ENCODE data around the gene KCNH5.

Gene KCNH5

DNA sequence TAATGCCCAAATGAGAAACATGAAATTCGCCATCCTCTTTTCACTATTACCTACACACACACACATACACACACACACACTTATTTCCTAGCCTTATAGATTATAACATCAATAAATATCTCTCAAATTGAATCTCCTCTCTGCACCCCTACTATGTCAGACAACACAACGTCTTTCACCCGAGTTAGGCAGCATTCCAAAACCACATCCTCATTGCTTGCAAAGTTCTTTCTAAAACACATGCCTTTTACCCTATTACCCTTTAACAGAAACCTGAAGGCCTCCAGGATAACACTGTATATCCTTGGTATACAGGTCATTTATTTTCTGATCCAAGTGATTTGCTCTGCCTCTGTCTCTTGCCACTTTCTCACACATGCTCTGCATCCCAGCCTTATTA lies 56.3 kb downstream of the KCNH5 start:
- H3K9me3 ChIP-seq (ENCODE audit: low read length): no peaks in the 10 kb centered on the region

DNA sequence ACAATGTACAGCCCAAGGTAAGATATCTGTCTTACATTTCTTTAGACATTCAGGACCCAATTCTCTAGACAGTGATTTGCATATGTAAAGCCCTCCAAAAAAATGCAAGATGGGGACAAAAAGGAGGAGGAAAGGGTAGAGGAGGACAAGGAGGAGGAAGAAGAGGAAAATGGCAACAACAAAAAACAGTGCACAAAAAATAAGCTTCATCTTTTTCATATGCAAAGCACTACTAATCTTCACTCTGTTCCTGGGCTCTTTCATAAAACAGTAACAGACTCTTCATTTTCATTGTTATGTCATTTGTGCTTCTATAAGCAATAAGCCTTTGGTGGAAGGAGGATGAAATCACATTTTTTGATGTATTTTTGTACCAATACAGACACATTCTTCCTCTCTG lies 61.4 kb downstream of the KCNH5 start:
- Histone ChIP-seq H3K9ac (ENCODE audit: low read length) (no peak overlapping the region), H3K27ac (ENCODE audit: low read depth, low read length) (no peak overlapping the region), H3K27me3 (ENCODE audit: control insufficient read depth in 1 of 2, insufficient read depth in 2 of 2, low read length in 2 of 2) (no peaks in the 10 kb centered on the region), H3K4me1 (ENCODE audit: insufficient read depth, low read length) (no peaks in the 10 kb centered on the region), H3K9me3 (ENCODE audit: low read length) (no peaks in the 10 kb centered on the region), H3K4me3 (ENCODE audit: low read depth in 1 of 2, low read length in 2 of 2) (no peak overlapping the region), H3K36me3 (ENCODE audit: insufficient read depth, low read length) (no peaks in the 10 kb centered on the region)

More for the DNA sequence above, 56.3 kb downstream of the KCNH5 start:
- H3K36me3 ChIP-seq (ENCODE audit: insufficient read depth, low read length): no peaks in the 10 kb centered on the region
- H3K27me3 ChIP-seq (ENCODE audit: control insufficient read depth in 1 of 2, insufficient read depth in 2 of 2, low read length in 2 of 2): no peaks in the 10 kb centered on the region
- no peak overlapping the region for H3K9ac ChIP-seq (ENCODE audit: low read length)
- H3K4me3 ChIP-seq (ENCODE audit: low read depth in 1 of 2, low read length in 2 of 2): no peak overlapping the region
- H3K27ac ChIP-seq (ENCODE audit: low read depth, low read length): no peak overlapping the region
- no peaks in the 10 kb centered on the region for H3K4me1 ChIP-seq (ENCODE audit: insufficient read depth, low read length)

DNA sequence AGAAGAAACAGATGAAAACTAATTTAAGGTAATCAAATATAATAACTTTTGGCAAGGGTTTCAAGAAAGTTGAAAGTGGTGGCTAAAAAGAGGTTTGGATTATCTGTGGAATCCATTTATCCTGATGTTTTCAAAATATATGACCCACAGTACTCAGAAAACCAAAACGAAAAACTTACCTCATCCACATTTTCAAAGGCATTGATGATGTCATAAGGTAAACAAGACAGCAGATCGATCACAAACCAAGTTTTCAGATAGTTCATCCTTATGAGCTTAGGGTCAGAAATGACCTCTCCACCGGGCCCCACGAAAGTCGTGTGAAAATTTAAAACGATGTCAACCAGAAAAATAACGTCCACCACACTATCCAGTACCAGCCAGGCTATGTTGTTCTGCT lies 64.6 kb downstream of the KCNH5 start:
- Histone ChIP-seq H3K9ac (ENCODE audit: low read length) (no peak overlapping the region), H3K27ac (ENCODE audit: low read depth, low read length) (no peak overlapping the region), H3K36me3 (ENCODE audit: insufficient read depth, low read length) (no peaks in the 10 kb centered on the region), H3K27me3 (ENCODE audit: control insufficient read depth in 1 of 2, insufficient read depth in 2 of 2, low read length in 2 of 2) (no peaks in the 10 kb centered on the region), H3K4me3 (ENCODE audit: low read depth in 1 of 2, low read length in 2 of 2) (no peak overlapping the region), H3K4me1 (ENCODE audit: insufficient read depth, low read length) (no peaks in the 10 kb centered on the region), H3K9me3 (ENCODE audit: low read length) (no peaks in the 10 kb centered on the region)

DNA sequence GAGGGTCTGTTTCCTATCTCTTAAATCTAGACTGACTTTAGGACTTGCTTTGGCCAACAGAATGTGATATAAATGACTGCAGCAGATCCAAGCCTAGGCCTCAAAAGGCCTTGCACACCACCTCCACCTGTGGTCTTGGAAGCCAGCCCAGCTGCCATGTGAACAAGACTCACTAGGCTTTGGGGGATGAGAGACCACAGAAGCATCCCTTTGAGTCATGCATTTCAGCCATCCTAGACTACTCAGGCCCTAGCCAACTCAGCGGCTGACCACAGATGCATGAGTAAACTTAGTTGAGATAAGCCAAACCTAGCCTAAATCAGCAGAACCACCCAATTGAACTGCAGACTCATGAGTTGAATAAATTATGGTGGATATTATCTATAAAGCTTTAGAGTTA lies 87.7 kb downstream of the KCNH5 start:
- Histone ChIP-seq H3K4me1 (ENCODE audit: insufficient read depth, low read length) (no peaks in the 10 kb centered on the region), H3K27ac (ENCODE audit: low read depth, low read length) (no peak overlapping the region), H3K27me3 (ENCODE audit: control insufficient read depth in 1 of 2, insufficient read depth in 2 of 2, low read length in 2 of 2) (no peaks in the 10 kb centered on the region), H3K4me3 (ENCODE audit: low read depth in 1 of 2, low read length in 2 of 2) (no peak overlapping the region), H3K9ac (ENCODE audit: low read length) (no peak overlapping the region), H3K9me3 (ENCODE audit: low read length) (no peaks in the 10 kb centered on the region), H3K36me3 (ENCODE audit: insufficient read depth, low read length) (no peaks in the 10 kb centered on the region)

DNA sequence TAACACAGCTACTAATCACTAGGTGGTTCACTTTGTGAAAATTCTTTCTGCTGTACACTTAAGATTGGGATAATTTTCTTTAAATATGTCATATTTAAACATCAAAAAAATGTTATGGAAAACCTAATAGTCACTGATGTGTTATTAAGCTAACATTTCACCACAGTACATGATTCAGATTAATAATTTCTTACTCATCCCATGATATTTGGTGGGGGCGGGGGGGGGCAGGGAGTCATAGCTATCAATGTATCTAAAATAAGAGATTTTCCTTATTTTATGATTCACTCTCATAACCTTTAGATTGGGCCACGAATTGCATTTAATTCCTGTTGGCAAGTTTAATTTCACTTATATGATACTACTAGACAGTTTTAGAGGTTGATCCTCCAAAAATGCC lies 88.8 kb downstream of the KCNH5 start:
- H3K4me3 ChIP-seq (ENCODE audit: low read depth in 1 of 2, low read length in 2 of 2): no peak overlapping the region
- H3K36me3 ChIP-seq (ENCODE audit: insufficient read depth, low read length): no peaks in the 10 kb centered on the region
- no peak overlapping the region for H3K9ac ChIP-seq (ENCODE audit: low read length)
- no peaks in the 10 kb centered on the region for H3K4me1 ChIP-seq (ENCODE audit: insufficient read depth, low read length)
- H3K27me3 ChIP-seq (ENCODE audit: control insufficient read depth in 1 of 2, insufficient read depth in 2 of 2, low read length in 2 of 2): no peaks in the 10 kb centered on the region
- H3K9me3 ChIP-seq (ENCODE audit: low read length): no peaks in the 10 kb centered on the region
- H3K27ac ChIP-seq (ENCODE audit: low read depth, low read length): no peak overlapping the region

DNA sequence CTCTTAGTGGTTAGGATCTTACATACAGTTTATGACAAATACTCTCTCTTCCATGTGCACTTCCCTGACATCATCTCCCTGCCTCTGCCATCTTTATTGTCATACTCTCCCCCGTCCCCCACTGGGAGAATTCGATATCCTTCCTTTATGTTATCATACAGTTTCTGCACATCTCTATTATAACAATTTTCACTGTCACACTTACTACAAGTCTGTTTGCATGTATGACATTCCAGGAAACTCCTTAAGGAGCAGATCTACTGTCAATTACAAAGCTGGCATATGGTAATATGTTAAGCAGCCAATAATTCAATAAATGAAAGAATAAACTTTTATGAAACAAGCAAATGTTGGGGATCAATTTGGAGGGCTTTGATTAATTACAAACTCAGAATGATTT lies 91.1 kb downstream of the KCNH5 start:
- Histone ChIP-seq H3K27me3 (ENCODE audit: control insufficient read depth in 1 of 2, insufficient read depth in 2 of 2, low read length in 2 of 2) (no peaks in the 10 kb centered on the region), H3K4me1 (ENCODE audit: insufficient read depth, low read length) (no peaks in the 10 kb centered on the region), H3K27ac (ENCODE audit: low read depth, low read length) (no peak overlapping the region), H3K4me3 (ENCODE audit: low read depth in 1 of 2, low read length in 2 of 2) (no peak overlapping the region), H3K9me3 (ENCODE audit: low read length) (no peaks in the 10 kb centered on the region), H3K9ac (ENCODE audit: low read length) (no peak overlapping the region), H3K36me3 (ENCODE audit: insufficient read depth, low read length) (no peaks in the 10 kb centered on the region)

DNA sequence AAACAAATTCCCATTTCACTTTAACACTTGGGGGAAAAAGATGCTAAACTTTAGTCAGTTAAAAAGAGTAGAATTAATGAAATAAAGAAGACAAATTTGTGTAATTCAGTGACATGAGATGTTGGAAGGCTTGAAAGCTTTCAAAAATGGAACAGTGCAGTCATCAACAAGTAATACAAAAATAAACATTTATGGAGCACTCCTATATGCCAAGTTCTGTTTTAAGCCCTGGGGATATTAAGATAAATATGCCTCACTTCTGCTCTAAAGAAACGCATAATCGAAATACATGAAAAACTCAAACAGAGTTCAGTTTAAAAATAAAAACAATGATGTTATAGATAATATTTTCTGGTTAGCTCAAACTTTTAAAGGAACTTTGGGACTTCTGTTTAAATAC lies 93.0 kb downstream of the KCNH5 start:
- Histone ChIP-seq H3K27me3 (ENCODE audit: control insufficient read depth in 1 of 2, insufficient read depth in 2 of 2, low read length in 2 of 2) (no peaks in the 10 kb centered on the region), H3K9ac (ENCODE audit: low read length) (no peak overlapping the region), H3K36me3 (ENCODE audit: insufficient read depth, low read length) (no peaks in the 10 kb centered on the region), H3K9me3 (ENCODE audit: low read length) (no peaks in the 10 kb centered on the region), H3K27ac (ENCODE audit: low read depth, low read length) (no peak overlapping the region), H3K4me3 (ENCODE audit: low read depth in 1 of 2, low read length in 2 of 2) (no peak overlapping the region), H3K4me1 (ENCODE audit: insufficient read depth, low read length) (no peaks in the 10 kb centered on the region)

DNA sequence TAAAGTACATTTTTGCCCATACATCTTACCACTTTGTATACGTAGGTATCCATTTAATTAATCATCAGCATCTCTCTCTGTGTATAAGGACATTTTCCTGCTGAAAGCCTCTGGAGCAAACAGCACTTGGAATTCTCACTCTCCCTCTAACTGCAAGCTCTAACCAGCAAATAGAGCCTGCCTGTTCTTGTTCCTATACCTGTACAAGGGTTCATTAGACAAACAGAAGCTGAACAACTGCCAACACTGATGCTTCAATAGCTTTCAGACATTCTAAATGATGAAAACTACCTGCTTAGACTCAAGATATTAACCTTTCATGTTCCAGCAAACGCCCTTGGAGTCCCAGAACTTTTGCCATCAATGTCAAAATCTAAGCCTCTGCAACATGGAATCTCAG lies 98.0 kb downstream of the KCNH5 start:
- H3K4me1 ChIP-seq (ENCODE audit: insufficient read depth, low read length): no peaks in the 10 kb centered on the region

DNA sequence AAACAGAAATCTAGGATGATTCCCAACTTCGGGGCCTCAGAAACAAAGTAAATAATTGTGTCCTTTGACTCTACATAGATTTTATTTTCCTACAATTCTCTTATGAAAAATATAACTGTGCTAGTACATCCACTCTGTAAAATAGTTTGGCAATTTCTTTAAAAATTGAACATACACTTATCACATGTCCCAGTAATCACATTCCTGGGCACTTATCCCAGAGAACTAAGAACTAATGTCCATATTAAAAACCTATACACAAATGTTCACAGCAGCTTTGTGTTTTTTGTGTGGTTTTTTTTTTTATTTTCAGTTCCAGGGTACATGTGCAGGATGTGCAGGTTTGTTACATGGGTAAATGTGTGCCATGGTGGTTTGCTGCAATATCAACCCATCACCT lies 99.0 kb downstream of the KCNH5 start:
- Histone ChIP-seq H3K4me1 (ENCODE audit: insufficient read depth, low read length) (no peaks in the 10 kb centered on the region), H3K27ac (ENCODE audit: low read depth, low read length) (no peak overlapping the region), H3K27me3 (ENCODE audit: control insufficient read depth in 1 of 2, insufficient read depth in 2 of 2, low read length in 2 of 2) (no peaks in the 10 kb centered on the region), H3K36me3 (ENCODE audit: insufficient read depth, low read length) (no peaks in the 10 kb centered on the region), H3K4me3 (ENCODE audit: low read depth in 1 of 2, low read length in 2 of 2) (no peak overlapping the region), H3K9me3 (ENCODE audit: low read length) (no peaks in the 10 kb centered on the region), H3K9ac (ENCODE audit: low read length) (no peak overlapping the region)

More for the DNA sequence above, 98.0 kb downstream of the KCNH5 start:
- Histone ChIP-seq H3K9me3 (ENCODE audit: low read length) (no peaks in the 10 kb centered on the region), H3K27ac (ENCODE audit: low read depth, low read length) (no peak overlapping the region), H3K36me3 (ENCODE audit: insufficient read depth, low read length) (no peaks in the 10 kb centered on the region), H3K9ac (ENCODE audit: low read length) (no peak overlapping the region), H3K27me3 (ENCODE audit: control insufficient read depth in 1 of 2, insufficient read depth in 2 of 2, low read length in 2 of 2) (no peaks in the 10 kb centered on the region), H3K4me3 (ENCODE audit: low read depth in 1 of 2, low read length in 2 of 2) (no peak overlapping the region)

DNA sequence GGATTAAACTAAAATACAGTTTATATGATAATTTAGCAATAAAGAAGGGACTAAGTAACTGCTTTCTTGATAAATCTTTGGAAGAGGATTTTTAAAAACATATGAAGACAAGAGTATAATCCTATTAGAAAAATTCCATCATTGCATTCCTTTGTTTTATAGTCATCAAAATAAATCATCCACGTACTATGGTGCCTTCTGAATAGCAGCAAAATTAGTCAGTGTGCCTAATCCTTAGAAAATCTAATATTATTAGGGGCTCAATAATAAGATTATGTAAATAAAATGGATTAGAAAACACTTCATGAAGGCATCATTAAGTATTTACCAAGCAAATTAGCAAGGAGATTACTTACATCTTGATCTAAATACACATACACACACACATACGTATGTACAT lies 102.1 kb downstream of the KCNH5 start:
- no peaks in the 10 kb centered on the region for H3K27me3 ChIP-seq (ENCODE audit: control insufficient read depth in 1 of 2, insufficient read depth in 2 of 2, low read length in 2 of 2)
- no peak overlapping the region for H3K9ac ChIP-seq (ENCODE audit: low read length)
- no peaks in the 10 kb centered on the region for H3K9me3 ChIP-seq (ENCODE audit: low read length)
- no peak overlapping the region for H3K27ac ChIP-seq (ENCODE audit: low read depth, low read length)
- H3K4me1 ChIP-seq (ENCODE audit: insufficient read depth, low read length): no peaks in the 10 kb centered on the region
- no peaks in the 10 kb centered on the region for H3K36me3 ChIP-seq (ENCODE audit: insufficient read depth, low read length)
- no peak overlapping the region for H3K4me3 ChIP-seq (ENCODE audit: low read depth in 1 of 2, low read length in 2 of 2)

DNA sequence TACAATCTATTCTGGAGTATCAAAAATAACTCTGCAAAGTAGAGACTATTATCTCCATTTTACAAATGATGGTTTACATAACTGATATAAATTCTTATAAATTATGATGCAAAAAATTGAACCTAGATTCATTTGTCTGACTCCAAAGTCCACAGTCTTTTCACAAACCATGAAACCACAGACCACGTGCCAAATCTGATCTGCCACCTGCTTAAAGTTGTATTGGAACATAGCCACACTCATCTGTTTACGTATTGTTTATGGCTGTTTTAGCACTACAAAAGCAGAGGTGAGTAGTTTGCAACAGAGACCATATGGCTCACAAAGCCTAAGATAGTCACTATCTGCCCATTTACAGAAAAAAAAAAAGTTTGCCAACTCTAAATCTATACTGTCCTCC lies 105.3 kb downstream of the KCNH5 start:
- Histone ChIP-seq H3K36me3 (ENCODE audit: insufficient read depth, low read length) (no peaks in the 10 kb centered on the region), H3K27me3 (ENCODE audit: control insufficient read depth in 1 of 2, insufficient read depth in 2 of 2, low read length in 2 of 2) (no peaks in the 10 kb centered on the region), H3K4me1 (ENCODE audit: insufficient read depth, low read length) (no peaks in the 10 kb centered on the region), H3K9me3 (ENCODE audit: low read length) (no peaks in the 10 kb centered on the region), H3K9ac (ENCODE audit: low read length) (no peak overlapping the region), H3K27ac (ENCODE audit: low read depth, low read length) (no peak overlapping the region), H3K4me3 (ENCODE audit: low read depth in 1 of 2, low read length in 2 of 2) (no peak overlapping the region)

DNA sequence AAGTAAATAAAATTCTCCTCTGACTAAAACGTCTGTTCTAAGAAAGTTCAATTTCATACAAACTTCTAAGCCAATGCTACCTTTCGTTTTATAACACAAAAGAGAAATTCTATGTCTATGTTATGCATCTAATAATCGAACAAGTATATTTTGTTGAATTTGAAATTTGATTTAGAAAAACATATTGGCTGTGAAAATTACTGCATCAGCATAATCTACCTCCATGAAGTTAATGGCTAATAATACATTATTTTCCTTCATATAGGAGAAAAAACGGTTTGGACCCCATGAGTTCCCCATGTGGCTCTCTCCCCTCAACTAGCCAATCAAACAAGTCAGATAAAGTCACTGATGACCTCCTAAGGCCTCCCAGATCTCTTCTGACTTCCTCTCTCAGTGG lies 106.5 kb downstream of the KCNH5 start:
- H3K4me3 ChIP-seq (ENCODE audit: low read depth in 1 of 2, low read length in 2 of 2): no peak overlapping the region
- no peak overlapping the region for H3K27ac ChIP-seq (ENCODE audit: low read depth, low read length)
- no peak overlapping the region for H3K9ac ChIP-seq (ENCODE audit: low read length)
- no peaks in the 10 kb centered on the region for H3K27me3 ChIP-seq (ENCODE audit: control insufficient read depth in 1 of 2, insufficient read depth in 2 of 2, low read length in 2 of 2)
- H3K36me3 ChIP-seq (ENCODE audit: insufficient read depth, low read length): no peaks in the 10 kb centered on the region
- no peaks in the 10 kb centered on the region for H3K4me1 ChIP-seq (ENCODE audit: insufficient read depth, low read length)
- H3K9me3 ChIP-seq (ENCODE audit: low read length): no peaks in the 10 kb centered on the region
